Measurements from ENCODE around the gene ARHGAP15.

DNA sequence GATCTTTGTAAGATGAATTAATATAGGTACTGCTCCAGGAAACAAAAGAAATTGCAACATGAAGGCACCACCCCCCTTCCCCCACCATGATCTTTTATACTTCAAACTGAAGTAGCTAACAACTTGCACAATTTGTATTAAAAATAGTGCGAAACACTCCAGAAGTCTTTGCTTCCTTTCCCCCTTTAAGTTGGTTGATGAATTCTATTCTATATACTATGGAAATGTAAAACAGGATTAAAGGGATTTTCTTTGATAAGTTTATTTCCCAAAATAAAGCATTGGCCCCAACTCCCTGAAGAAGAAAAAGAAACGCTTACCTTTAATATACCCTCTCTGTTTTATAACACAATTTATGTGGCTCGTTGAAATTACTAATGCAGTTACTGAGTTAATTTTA lies 227.1 kb downstream of the ARHGAP15 start:
- TF ChIP-seq ZNF384 (IDR thresholded peaks at IDR 0.05) (no peak), L3MBTL2 (conservative IDR thresholded peaks at IDR 0.05) (no peak), FOXM1 (IDR thresholded peaks at IDR 0.05; ENCODE audit: borderline replicate concordance) (no peak)

Measured in HEK293T (cell line).